IMR-90 (cell line): Measurements from ENCODE around the gene DEK. TPM values are rescaled to one million over a fixed set of nuclear protein-coding genes. Genes with fewer than 3 reads are reported as not detected.

ENCODE experiments used
- ATAC-seq: fragments of 200-7000 bp; cut with Tn5 transposase; 2 replicates; pipeline ENCODE4 v1.9.1; 2020; ENCODE audit warnings: low read depth, mild to moderate bottlenecking, moderate library complexity
- BruUV-seq: library from RNA; stranded (reverse); fragments of 400-500 nt; replicated peaks from 2 replicates; lab custom pipeline; 2021; lab: Mats Ljungman, UMichigan
- CTCF ChIA-PET: fragments of 300-600 bp; formaldehyde crosslinking; extraction: SDS; loops from one replicate; lab custom pipeline; 2021; ENCODE audit warnings: antibody characterized with exemption; lab: Yijun Ruan, JAX
- POLR2A ChIA-PET: fragments of 300-600 bp; sonication (Branson Sonifier 250); formaldehyde crosslinking; loops from one replicate; lab custom pipeline; 2022; ENCODE audit warnings: antibody characterized with exemption; ENCODE audit not compliant: unreplicated experiment; lab: Charles Lee
- DNase-seq: peaks from one replicate; pipeline ENCODE4 v3.0.0; 2013
- H2AFZ ChIP-seq: replicated peaks from 2 replicates; pipeline ENCODE3; 2013; ENCODE audit warnings: low read length, mild to moderate bottlenecking; ENCODE audit not compliant: poor library complexity
- H2AK5ac ChIP-seq: 2 replicates; pipeline ENCODE4 v1.6.1; 2013; ENCODE audit warnings: low read depth, low read length, inconsistent platforms
- H2AK9ac ChIP-seq: replicated peaks from 2 replicates; pipeline ENCODE3; 2013; ENCODE audit warnings: mild to moderate bottlenecking, low read depth, low read length, moderate library complexity; ENCODE audit not compliant: poor library complexity
- H2BK120ac ChIP-seq: 2 replicates; pipeline ENCODE4 v1.6.1; 2013; ENCODE audit warnings: low read depth, low read length, inconsistent platforms
- H2BK15ac ChIP-seq: 3 replicates; pipeline ENCODE4 v1.6.1; 2013; ENCODE audit warnings: low read depth, low read length, inconsistent platforms
- H2BK20ac ChIP-seq: 2 replicates; pipeline ENCODE4 v1.6.1; 2013; ENCODE audit warnings: low read depth, mild to moderate bottlenecking, inconsistent platforms, low read length, moderate library complexity
- H2BK5ac ChIP-seq: 2 replicates; pipeline ENCODE4 v1.6.1; 2013; ENCODE audit warnings: mild to moderate bottlenecking, low read depth, low read length, inconsistent platforms; ENCODE audit not compliant: poor library complexity, severe bottlenecking
- H3K14ac ChIP-seq: replicated peaks from 2 replicates; pipeline ENCODE4 v1.6.1; 2013; ENCODE audit warnings: low read depth, low read length, inconsistent platforms
- H3K18ac ChIP-seq: 2 replicates; pipeline ENCODE4 v1.6.1; 2013; ENCODE audit warnings: low read depth, low read length, control low read depth
- H3K23ac ChIP-seq: 2 replicates; pipeline ENCODE4 v1.6.1; 2013; ENCODE audit warnings: low read depth, low read length, inconsistent platforms
- H3K27ac ChIP-seq: 2 replicates; pipeline ENCODE4 v1.5.1; 2013; ENCODE audit warnings: mild to moderate bottlenecking, control low read depth, low read length; ENCODE audit not compliant: insufficient read depth
- H3K27me3 ChIP-seq: 2 replicates; pipeline ENCODE4 v1.6.1; 2013; ENCODE audit warnings: low read length; ENCODE audit not compliant: control insufficient read depth, insufficient read depth
- H3K36me3 ChIP-seq: 2 replicates; pipeline ENCODE4 v1.6.1; 2013; ENCODE audit warnings: low read length, mixed read lengths; ENCODE audit not compliant: control insufficient read depth, insufficient read depth
- H3K4ac ChIP-seq: 2 replicates; pipeline ENCODE4 v1.6.1; 2013; ENCODE audit warnings: low read depth, low read length, inconsistent platforms
- H3K4me1 ChIP-seq: 2 replicates; pipeline ENCODE4 v1.6.1; 2013; ENCODE audit warnings: low read length, mixed read lengths; ENCODE audit not compliant: control insufficient read depth, insufficient read depth
- H3K4me2 ChIP-seq: 2 replicates; pipeline ENCODE4 v1.6.1; 2013; ENCODE audit warnings: low read depth, mild to moderate bottlenecking, control low read depth, low read length, moderate library complexity
- H3K4me3 ChIP-seq: 2 replicates; pipeline ENCODE4 v1.5.1; 2013; ENCODE audit warnings: low read depth, mild to moderate bottlenecking, control low read depth, low read length, moderate library complexity; ENCODE audit not compliant: insufficient read depth
- H3K56ac ChIP-seq: 2 replicates; pipeline ENCODE4 v1.6.1; 2013; ENCODE audit warnings: low read length, inconsistent platforms; ENCODE audit not compliant: insufficient read depth; ENCODE audit errors: extremely low read depth
- H3K79me1 ChIP-seq, 2 experiments: 2 replicates each; pipeline ENCODE4 v1.6.1; 2013; ENCODE audit warnings: low read length in 2 of 2, inconsistent platforms in 1 of 2, low read depth in 1 of 2
- H3K9ac ChIP-seq: 2 replicates; pipeline ENCODE4 v1.6.1; 2013; ENCODE audit warnings: low read depth, low read length, control low read depth
- H3K9me1 ChIP-seq: 2 replicates; pipeline ENCODE4 v1.6.1; 2013; ENCODE audit warnings: low read length, inconsistent platforms; ENCODE audit not compliant: insufficient read depth
- H3K9me3 ChIP-seq: 2 replicates; pipeline ENCODE4 v1.6.1; 2013; ENCODE audit warnings: low read length; ENCODE audit not compliant: control insufficient read depth, insufficient read depth
- H4K20me1 ChIP-seq: 2 replicates; pipeline ENCODE4 v1.6.1; 2013; ENCODE audit warnings: low read length, inconsistent platforms; ENCODE audit not compliant: insufficient read depth
- H4K5ac ChIP-seq: 2 replicates; pipeline ENCODE4 v1.6.1; 2013; ENCODE audit warnings: mild to moderate bottlenecking, low read depth, low read length, control low read depth
- H4K8ac ChIP-seq, 2 experiments: 2 replicates each; pipeline ENCODE4 v1.6.1; 2013; ENCODE audit warnings: low read depth in 2 of 2, low read length in 2 of 2, control low read depth in 1 of 2, inconsistent platforms in 1 of 2
- H4K91ac ChIP-seq: 2 replicates; pipeline ENCODE4 v1.6.1; 2013; ENCODE audit warnings: low read depth, low read length, inconsistent platforms; ENCODE audit not compliant: insufficient read depth
- BHLHE40 ChIP-seq: fragments of 150-350 bp; IDR thresholded peaks from 2 replicates; pipeline ENCODE4 v1.6.1; 2016; ENCODE audit warnings: mild to moderate bottlenecking, low read depth, low read length
- CEBPB ChIP-seq: IDR thresholded peaks from 2 replicates; pipeline ENCODE4 v1.6.1; 2012; ENCODE audit warnings: low read depth, low read length, improper control_type of control experiment
- CHD1 ChIP-seq: IDR thresholded peaks from 2 replicates; pipeline ENCODE4 v1.6.1; 2012; ENCODE audit warnings: low read depth, low read length, improper control_type of control experiment
- CTCF ChIP-seq: conservative IDR thresholded peaks from 2 replicates; pipeline ENCODE4 v1.5.1; 2012; ENCODE audit warnings: mild to moderate bottlenecking, low read depth, low read length, improper control_type of control experiment
- ELK1 ChIP-seq: fragments of 150-350 bp; IDR thresholded peaks from 2 replicates; pipeline ENCODE4 v1.6.1; 2016; ENCODE audit warnings: low read depth, mild to moderate bottlenecking, low read length, moderate library complexity, borderline replicate concordance
- FOS ChIP-seq: fragments of 150-350 bp; IDR thresholded peaks from 2 replicates; pipeline ENCODE4 v1.6.1; 2016; ENCODE audit warnings: low read depth, low read length
- MAFK ChIP-seq: IDR thresholded peaks from 2 replicates; pipeline ENCODE4 v1.6.1; 2012; ENCODE audit warnings: low read depth, low read length, improper control_type of control experiment
- MAZ ChIP-seq: IDR thresholded peaks from 2 replicates; pipeline ENCODE4 v1.6.1; 2012; ENCODE audit warnings: low read depth, mild to moderate bottlenecking, low read length, improper control_type of control experiment, moderate library complexity, borderline replicate concordance
- MXI1 ChIP-seq: IDR thresholded peaks from 2 replicates; pipeline ENCODE4 v1.6.1; 2012; ENCODE audit warnings: low read depth, mild to moderate bottlenecking, low read length, moderate library complexity, borderline replicate concordance
- NFE2L2 ChIP-seq: fragments of 150-350 bp; IDR thresholded peaks from 2 replicates; pipeline ENCODE4 v1.6.1; 2016; ENCODE audit warnings: low read depth, mild to moderate bottlenecking, low read length
- POLR2A ChIP-seq: IDR thresholded peaks from 2 replicates; pipeline ENCODE4 v1.6.1; 2012; ENCODE audit warnings: mild to moderate bottlenecking, low read depth, low read length
- RAD21 ChIP-seq: IDR thresholded peaks from 2 replicates; pipeline ENCODE4 v1.6.1; 2012; ENCODE audit warnings: low read length, improper control_type of control experiment
- RCOR1 ChIP-seq: IDR thresholded peaks from 2 replicates; pipeline ENCODE4 v1.6.1; 2012; ENCODE audit warnings: mild to moderate bottlenecking, low read length, improper control_type of control experiment; ENCODE audit not compliant: insufficient replicate concordance
- RFX5 ChIP-seq: IDR thresholded peaks from 2 replicates; pipeline ENCODE4 v1.8.0; 2012; ENCODE audit warnings: low read depth, mild to moderate bottlenecking, low read length, moderate library complexity
- SMC3 ChIP-seq: fragments of 150-350 bp; IDR thresholded peaks from 2 replicates; pipeline ENCODE4 v1.6.1; 2016; ENCODE audit warnings: low read depth, mild to moderate bottlenecking, antibody characterized with exemption, low read length, moderate library complexity
- USF2 ChIP-seq: fragments of 150-350 bp; IDR thresholded peaks from 2 replicates; pipeline ENCODE4 v1.6.1; 2017; ENCODE audit warnings: mild to moderate bottlenecking, antibody characterized with exemption, low read length, low read depth
- WGBS, 2 experiments: methylation state at CpG; one replicate each; pipeline versions ENCODE4 v1.1.5 to v1.1.7; 2013; ENCODE audit warnings: missing lambda C conversion rate in 2 of 2; ENCODE audit not compliant: insufficient read length in 1 of 2; ENCODE audit errors: extremely low coverage in 2 of 2; 5-methylcytosine and 5-hydroxymethylcytosine counted together
- dilution Hi-C: fragments of 300-500 bp; cut with HindIII; formaldehyde crosslinking; loops from one replicate; pipeline ENCODE4 v1.14.3; 2018; ENCODE audit warnings: low sequenced_read_pairs; ENCODE audit not compliant: unreplicated experiment
- in situ Hi-C: fragments of 300-500 bp; cut with MboI; formaldehyde crosslinking; loops from 3 replicates; pipeline ENCODE4 v1.14.3; 2019; ENCODE audit warnings: low sequenced_read_pairs, inconsistent platforms, mixed read lengths
- intact Hi-C: fragments of 100-400 bp; cut with micrococcal nuclease; formaldehyde crosslinking; loops from 2 replicates; pipeline ENCODE4 v1.10.0; 2022
- polyA plus RNA-seq, 3 experiments: library from polyadenylated mRNA; depleted of rRNA; stranded (reverse); fragments of >200 nt; gene quantifications; 2 replicates each; pipeline ENCODE4 v1.2.3, GENCODE V29; 2012; ENCODE audit warnings: low replicate concordance in 1 of 3
- total RNA-seq: library from RNA; depleted of rRNA; stranded (reverse); fragments of >200 nt; gene quantifications from 2 replicates; pipeline ENCODE4 v1.2.3, GENCODE V29; 2012

The DEK gene
- total and polyA plus RNA-seq, 2 of the 4 experiments (the other 2 are of a cell fraction): 33.5 to 37.1 TPM

GRCh38 chr6:18179770-18180356, 84.5 kb downstream of the DEK start:
- Histone ChIP-seq H3K14ac (no peak overlapping the region), H3K4me2 (no peak overlapping the region), H4K20me1 (no peaks in the 10 kb centered on the region), H3K9me1 (no peaks in the 10 kb centered on the region), H3K36me3 (no peaks in the 10 kb centered on the region), H2BK5ac (no peak overlapping the region), H3K27me3 (no peaks in the 10 kb centered on the region), H2BK15ac (no peak overlapping the region), H4K91ac (no peak overlapping the region), H3K56ac (no peak overlapping the region), H3K23ac (no peak overlapping the region), H2BK120ac (no peak overlapping the region), H4K8ac (no peak overlapping the region), H2AK5ac (no peak overlapping the region), H2BK20ac (no peak overlapping the region), H3K27ac (no peak overlapping the region), H2AFZ (no peak overlapping the region), H3K79me1 (no peaks in the 10 kb centered on the region), H2AK9ac (no peak overlapping the region), H3K4me3 (no peak overlapping the region), H3K4ac (no peak overlapping the region), H3K9me3 (no peaks in the 10 kb centered on the region), H4K5ac (no peak overlapping the region), H3K9ac (no peak overlapping the region), H3K4me1 (no peaks in the 10 kb centered on the region), H3K18ac (no peak overlapping the region)
- in situ Hi-C loops (no loop called here), dilution Hi-C loops (no loop called here), intact Hi-C loops (no loop called here)
- POLR2A ChIA-PET: no interaction called here
- WGBS, 2 experiments: no CpG with 5 or more reads among the region's 5 CpGs
- DNase-seq: no peak
- ATAC-seq: no peak
- no TSS peak for BruUV-seq
- CTCF ChIA-PET: no interaction called here
- no peak for TF ChIP-seq USF2
- no peak for TF ChIP-seq CTCF
- TF ChIP-seq RAD21: no peak
- no peak for TF ChIP-seq MXI1
- TF ChIP-seq MAZ: no peak
- TF ChIP-seq SMC3: no peak
- TF ChIP-seq ELK1: no peak
- TF ChIP-seq RCOR1: no peak
- TF ChIP-seq MAFK: no peak
- TF ChIP-seq CEBPB: no peak
- no peak for TF ChIP-seq POLR2A
- TF ChIP-seq FOS: no peak
- TF ChIP-seq BHLHE40: no peak
- no peak for TF ChIP-seq RFX5
- no peak for TF ChIP-seq NFE2L2
- no peak for TF ChIP-seq CHD1
